Ammon's horn (tissue), 1 donor: ENCODE measurements around the gene ENO3.
A peak's percentile ranks its signal among the peaks of the same experiment; 100 is the strongest.

Source experiments
- DNase-seq: peaks from one replicate; pipeline ENCODE4 v3.0.0-alpha.2; 2016; ENCODE audit warnings: low spot score

ENO3 gene

DNA sequence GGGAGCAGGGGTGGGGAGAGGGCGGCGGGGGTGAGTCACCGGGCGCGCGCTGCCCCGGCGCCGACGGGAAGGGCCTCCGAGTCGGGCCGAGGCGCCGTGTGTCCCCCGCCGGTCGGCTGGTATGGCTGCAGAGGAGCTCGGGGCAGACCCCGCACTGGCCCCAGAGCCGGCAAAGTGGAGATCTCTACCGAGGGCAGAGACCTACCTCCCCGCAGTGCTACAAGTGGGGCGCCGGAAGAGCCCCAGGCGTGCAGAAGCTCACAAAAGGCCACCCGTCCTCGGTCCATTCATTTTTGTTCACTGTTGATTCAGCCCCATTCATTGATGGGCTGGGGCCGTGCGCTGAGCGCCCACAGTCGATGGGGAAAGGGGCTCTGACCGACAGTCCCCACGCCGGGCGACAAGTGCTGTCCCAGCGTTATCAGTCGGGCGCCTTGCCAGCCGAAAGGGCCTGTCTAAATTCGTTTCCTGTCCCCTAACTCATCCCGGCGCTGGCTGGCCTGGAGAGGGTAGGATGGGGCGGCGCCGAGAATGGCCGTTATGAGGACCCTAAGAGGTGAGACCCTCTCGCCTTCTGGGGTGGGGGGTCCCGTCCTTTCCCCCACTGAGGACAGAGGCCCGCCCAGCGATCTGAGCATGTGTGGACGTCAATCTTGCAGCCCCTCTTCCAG, 709 bp upstream of the ENO3 start:
- no peak for DNase-seq

DNA sequence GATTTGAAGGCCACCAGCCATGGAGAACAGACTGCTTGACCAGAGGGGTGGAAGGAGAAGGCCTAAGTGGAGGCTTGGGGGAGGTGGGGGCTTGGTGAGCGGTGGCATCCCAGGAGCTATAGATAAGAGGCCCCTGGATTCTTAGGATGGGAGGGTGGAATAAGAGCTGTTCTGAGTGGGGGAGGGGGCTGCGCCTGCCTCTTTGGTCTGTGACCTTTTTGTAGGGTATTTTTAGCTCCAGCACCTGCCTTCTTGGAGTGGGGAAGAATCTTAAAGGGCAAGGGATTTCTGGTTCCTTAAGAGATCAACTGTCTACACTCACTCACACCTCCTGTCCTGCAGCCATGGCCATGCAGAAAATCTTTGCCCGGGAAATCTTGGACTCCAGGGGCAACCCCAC, 567 bp downstream of the ENO3 start:
- no peak for DNase-seq

DNA sequence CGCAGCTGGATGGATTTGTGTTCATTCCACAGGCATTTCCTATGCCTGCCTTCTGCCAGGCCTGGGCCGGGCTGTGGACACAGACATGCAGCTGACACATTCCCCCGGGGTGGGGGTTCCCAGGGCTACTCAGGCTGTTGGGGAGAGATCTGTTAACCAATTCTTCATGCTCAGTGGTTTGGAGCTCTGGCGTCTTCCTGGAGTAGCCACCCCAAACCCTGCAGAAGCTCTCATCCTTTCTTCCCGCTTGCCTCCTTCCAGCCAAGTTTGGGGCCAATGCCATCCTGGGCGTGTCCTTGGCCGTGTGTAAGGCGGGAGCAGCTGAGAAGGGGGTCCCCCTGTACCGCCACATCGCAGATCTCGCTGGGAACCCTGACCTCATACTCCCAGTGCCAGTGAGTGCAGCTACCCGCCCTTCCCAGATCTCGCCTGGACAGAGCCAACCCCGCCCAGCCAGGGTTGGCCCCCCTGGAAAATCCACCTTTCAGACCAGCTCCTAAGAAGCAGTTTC, 2.6 kb downstream of the ENO3 start:
- no peak for DNase-seq

DNA sequence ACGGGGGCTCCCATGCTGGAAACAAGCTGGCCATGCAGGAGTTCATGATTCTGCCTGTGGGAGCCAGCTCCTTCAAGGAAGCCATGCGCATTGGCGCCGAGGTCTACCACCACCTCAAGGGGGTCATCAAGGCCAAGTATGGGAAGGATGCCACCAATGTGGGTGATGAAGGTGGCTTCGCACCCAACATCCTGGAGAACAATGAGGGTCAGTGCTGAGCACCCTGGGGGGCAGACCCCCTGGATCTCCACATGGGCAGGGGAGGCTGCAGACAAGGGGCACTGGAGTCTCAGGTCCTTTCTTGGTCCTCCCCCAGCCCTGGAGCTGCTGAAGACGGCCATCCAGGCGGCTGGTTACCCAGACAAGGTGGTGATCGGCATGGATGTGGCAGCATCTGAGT, 4.2 kb downstream of the ENO3 start:
- no peak for DNase-seq

DNA sequence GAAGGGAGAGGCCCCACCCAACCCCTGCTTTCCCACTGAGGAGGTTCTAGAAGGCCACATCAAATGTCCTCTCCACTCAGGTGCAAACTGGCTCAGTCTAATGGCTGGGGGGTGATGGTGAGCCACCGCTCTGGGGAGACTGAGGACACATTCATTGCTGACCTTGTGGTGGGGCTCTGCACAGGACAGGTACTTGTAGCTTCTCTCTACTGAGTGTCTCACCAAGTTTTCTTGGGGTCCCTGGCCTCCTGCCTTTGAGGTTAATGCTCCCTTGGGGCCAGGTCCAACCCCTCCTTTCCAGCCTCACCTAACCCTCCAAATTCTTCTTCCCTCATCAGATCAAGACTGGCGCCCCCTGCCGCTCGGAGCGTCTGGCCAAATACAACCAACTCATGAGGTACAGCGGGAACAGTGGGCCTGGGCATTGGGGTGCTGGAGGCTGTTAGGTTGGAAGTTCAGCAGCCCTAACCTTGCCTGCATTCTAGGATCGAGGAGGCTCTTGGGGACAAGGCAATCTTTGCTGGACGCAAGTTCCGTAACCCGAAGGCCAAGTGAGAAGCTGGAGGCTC, 5.7 kb downstream of the ENO3 start:
- DNase-seq = no peak

DNA sequence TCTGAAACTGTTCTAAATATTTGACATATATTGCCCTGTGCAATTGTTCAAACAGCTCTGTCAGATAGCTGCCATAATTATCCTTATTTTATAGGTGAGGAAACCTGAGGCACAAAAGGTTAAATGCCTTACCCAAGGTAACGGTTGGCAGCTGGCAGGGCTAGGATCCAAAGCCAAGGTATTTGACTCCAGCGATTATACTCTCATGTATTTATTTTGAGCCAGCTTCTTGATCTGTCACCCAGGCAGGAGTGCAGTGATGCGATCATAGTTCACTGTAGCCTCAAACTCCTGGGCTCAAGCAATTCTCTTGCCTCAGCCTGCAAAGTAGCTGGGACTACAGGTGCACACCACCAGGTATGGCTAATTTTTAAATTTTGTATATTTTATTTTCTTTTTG, 7.2 kb downstream of the ENO3 start:
- no peak for DNase-seq

DNA sequence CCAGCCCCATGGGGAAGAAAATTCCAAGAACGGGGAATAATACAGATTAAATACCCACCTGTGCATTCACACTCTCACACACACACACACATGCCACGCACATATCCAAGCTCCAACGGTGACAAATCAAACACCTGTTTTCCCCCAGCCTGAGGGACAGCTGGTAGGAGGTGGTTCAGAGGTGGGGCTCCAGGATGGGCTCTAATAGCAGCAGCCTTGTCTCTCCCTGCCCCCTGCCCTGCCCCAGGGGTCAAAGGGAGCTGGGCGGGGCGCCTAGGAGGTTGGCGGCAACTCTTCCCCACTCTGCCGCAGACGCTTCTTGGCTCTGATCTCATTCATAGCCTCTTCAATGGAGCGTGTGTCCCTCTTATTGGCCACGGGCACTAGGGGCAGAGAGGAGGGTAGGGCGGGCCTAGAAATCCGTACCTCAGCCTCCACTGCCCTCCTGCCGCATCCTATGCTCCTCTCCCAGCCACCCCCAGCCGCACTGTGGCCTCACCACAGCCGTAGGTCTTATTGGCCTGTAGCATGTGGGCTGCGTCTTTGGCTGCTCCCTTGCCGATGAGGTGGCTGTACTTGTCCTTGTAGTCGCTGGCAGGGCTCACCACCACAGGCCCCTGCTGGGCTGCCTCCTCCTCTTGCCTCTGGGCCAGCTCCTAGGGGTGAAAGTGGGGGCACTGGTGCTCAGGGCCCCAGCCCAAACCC, 8.5 kb downstream of the ENO3 start:
- DNase-seq = no peak

DNA sequence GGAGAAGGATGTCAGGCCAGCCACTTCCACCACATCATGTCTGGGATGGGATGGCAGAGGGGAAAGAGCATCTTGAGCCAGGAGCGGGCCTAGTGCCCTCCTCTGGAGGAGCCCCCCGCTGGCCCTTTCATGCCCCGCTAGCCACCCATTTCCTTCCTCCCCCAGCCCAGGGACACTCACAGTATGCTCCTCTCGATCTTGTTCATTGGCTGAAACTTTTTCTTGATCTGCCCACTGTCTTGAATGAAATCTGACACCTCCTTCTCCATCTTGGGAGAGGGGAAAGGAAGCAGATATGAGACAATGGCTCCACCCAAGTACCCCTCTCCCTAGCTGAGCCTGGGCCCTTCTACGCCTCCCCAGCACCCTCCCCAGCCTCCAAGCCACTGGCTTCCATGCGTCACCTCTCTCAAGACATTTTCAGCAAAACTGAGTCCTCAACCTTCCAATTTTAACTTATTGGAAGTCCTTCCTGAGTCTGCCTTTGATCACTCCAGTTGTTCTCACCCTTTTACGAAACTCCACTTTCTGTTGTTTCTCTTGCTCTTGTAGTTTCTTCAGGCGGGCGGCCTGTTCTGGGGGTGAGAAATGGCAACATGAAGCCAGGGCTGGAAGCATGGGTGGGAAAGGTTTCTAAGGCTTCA, 9.5 kb downstream of the ENO3 start:
- no peak for DNase-seq

DNA sequence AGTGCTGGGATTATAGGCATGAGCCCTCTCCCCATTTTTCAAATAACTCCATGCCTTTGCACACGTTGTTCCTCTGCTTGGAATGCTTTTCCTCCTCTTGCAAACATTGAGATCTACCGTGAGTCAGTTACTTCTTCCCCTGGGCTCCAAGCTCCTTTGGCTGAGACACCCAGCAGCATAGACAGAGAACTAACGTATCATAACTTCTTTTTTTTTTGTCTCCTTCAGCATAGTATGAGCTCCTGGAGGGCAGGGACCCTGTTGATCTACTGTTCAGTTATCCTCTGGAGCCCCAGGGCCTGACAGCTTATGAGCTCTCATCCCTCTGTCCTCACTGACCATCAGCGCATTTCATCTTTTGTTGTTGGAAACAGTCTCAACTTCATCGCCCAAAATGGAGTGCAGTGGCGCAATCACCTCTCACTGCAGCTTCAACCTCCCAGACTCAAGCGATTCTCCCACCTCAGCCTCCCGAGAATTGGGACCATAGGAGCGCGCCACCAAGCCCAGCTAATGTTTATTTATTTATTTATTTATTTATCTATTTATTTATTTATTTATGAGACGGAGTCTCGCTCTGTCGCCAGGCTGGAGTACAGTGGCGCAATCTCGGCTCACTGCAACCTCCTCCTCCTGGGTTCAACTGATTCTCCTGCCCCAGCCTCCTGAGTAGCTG, 14.5 kb downstream of the ENO3 start:
- DNase-seq = no peak

DNA sequence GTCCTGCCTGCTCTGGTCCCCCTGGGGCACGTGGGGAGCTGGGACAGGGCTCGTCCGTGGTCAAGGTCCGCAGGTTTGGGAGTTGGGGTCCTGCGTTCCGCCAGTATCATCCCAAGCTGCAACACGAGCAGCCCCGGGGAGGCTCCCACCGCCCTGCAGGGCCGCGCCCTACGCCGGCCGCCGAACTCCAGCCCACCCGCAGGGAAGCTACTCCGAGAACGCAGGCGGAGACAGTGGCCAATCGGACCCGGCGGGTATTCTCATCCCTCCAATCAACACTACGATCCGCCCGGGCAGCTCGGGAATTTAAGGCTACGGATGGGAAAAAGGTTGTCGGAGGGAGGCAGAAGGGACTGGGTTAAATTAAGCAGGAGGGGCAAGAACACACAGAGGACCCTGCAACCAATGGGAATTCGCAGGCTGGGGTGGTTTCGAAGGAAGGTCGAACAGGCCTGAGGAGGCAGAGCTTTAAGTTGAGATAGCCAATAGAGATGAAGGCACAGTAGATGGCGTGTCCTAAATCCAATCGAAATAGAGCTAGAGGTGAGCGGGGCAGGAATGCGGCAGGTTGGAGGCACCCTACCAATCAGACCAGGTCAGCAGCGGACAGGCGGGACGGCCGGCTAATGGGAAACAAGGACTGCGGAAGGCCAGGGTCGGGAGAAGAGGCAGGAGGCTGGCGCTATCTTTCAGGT, 16.1 kb downstream of the ENO3 start:
- DNase-seq = peak; percentile 100

DNA sequence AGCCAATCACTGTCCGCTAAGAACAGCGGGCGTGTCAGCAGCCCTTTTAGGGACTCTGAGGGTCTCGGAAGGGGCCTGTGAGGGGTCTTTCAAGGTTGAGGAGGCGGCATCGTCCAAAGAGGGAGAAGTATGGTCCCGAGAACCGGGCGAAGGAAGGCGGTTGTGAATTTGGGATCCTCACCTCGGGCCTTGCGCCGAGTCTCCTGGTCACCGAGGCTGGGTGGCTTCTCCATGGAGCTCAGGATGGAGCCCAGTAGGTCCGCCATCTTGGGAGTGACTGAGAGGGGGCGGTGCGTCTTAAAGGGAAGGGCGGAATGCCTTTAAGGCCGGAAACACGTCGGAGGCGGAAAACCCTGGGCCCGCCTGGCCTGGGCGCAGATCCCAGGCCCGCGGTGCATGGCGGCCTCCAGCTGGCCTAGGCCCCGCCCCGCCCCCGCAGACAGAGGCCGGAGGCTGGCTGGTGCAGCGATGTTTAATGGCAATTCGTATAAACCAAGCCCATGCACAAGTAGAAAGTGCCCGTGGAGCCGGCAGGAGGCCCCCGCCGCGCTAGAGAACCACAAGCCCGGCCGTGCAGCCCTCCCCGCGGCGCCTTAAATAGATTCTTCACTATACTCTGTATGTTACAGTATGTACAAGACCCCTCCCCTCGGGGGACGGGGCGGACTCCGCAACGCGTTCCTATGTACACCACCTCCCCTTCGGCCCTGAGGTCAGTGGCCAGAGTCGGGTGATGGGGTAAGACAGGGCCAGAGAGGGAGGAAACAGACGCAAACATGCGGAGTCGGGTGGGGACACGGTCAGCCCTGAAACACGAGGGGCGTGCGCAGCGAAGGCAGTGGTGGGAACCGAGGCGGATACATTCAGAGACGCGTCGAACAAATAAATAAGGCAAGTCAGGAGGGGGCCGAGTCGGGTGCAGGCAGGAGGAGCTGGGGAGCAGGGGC, 16.9 kb downstream of the ENO3 start, which contains the start of gene SPAG7:
Gene SPAG7 (minus strand): TSS at position 279 of the 947 bp plus-strand sequence. CDS start 13 bp downstream, at position 266.
- DNase-seq = peak; percentile 98

DNA sequence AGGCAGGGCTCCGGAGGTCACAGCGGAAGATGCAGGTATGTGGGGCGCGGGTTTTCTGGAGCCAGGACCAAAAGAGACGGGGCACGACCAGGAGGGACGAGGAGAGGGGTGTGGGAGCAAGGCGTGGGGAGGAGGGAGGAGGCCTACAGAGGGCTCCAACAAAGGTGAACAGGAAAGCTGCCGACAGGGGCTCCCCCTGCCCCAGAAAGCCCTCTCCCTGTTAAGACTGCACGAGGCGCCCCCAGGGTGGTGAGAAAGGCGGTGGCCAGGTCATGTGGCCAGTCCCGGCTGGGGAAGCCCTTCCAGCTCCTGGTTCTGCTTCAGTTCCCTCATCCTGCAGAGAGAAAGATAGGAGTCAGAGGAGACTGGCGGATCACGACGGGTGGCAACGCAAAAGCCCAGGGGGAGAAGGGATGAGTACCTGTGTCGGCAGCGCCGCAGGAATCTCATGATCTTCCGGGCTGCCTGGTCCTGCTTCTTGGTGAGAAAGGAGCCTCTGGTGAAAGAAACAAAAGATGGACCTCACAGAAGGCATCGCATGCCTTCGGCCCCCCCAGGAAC, 17.6 kb downstream of the ENO3 start:
- no peak for DNase-seq

DNA sequence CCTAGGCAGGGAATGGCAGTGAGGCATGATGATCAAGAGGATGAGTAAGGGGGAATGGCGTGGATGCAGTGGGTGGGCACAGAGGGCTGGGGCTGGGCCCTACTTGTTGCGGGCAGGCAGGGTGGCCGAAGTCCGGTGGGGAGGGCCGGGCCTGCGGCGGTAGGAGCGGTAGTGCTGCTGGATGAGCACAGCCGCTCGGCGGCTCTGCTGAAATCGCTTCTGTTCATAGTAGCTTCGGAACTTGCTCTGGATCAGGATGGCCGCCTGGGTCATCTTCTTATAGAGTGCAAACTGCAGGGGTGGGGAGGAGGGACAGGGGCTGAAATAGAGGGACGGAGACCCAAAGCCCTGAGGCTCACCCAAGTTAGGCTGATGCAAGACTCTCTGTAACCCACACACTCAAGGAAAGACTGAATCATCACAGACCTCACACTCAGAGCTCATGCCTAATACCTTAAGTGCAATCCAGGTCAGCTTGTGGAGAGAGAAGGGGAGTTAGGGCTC, 18.2 kb downstream of the ENO3 start:
- no peak for DNase-seq

DNA sequence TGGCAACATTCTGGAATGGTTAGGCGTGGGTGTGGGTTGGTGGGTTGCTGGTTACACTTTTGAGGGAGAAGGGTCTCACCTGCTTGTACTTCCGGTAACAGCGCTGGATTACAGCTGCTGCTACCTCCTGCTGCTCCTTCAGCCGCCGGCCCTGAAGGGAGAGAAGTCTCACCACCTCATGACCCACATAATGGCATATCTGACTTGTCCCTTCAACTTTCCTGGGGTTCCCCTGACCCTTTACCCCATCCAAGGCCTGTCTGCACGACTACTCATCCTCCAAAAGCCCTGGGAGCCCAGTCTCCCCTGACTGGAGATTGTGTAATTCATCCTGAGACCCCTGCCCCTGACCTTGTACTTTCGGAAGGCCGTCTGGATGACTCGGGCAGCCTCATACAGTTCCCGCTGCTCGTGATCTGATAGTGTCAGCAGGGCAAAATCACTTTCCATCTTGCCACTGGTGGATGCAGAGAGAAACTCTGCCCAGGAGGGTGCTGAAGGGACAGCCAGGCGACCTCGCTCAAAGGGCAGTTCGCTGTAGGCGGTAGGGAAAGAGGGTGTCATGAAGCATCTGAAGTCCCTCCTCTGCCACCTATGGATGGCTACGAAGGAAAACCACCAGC, 18.7 kb downstream of the ENO3 start:
- no peak for DNase-seq

DNA sequence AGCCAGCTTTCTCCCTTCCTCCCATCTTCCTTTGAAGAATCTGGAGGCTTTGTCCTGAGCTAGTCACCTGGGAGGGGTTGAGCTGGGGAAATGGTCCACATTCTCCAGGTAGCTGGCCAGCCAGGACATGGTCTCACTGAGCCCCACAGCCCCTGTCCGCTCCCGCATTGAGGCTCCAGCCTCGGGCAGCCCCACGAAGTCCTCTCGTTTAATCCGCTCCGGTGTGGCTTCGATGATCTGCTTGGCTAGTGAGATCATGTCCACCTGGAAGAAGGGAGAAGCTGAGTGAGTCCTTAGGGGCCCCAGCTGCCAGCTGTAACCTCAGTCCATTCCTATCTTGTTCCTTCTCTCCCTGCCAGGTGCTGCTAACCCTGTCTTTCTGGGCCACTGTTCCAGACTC, 19.4 kb downstream of the ENO3 start:
- no peak for DNase-seq

DNA sequence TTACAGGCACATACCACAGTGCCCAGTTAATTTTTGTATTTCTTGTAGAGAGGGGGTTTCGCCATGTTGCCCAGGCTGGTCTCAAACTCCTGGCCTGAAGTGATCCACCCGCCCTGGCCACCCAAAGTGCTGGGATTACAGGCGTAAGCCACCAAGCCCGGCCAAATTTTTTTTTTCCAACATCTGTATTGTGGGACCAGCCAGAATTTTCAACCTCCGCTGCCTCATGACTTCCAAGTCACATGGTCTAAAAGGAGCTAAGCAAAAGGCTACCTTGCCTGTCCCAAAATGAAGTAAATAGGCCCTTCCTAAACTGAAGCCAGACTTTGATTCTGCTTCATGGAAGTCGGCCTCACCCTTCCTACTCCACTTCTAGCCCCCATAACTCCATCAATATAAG, 20.9 kb downstream of the ENO3 start:
- DNase-seq = no peak

DNA sequence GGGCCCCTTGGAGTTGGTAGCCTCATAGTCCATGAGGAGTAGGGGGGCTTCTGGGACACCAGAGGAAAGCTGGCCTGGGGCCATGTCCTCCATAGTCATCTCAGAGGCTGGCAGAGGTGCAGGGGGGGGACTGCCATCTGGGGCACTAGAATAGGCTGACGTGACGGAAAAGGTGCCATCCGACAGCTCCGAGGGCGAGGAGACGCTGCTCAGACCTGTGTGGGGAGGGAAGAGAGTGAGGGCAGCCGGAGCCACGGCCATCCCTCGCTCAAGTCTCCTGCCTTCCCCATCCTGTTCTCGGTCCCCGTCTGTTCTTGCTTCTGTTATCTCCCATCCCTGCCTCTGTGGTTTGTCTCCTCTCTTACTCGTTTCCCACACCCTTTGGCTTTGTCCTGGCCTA, 21.4 kb downstream of the ENO3 start:
- DNase-seq = no peak

DNA sequence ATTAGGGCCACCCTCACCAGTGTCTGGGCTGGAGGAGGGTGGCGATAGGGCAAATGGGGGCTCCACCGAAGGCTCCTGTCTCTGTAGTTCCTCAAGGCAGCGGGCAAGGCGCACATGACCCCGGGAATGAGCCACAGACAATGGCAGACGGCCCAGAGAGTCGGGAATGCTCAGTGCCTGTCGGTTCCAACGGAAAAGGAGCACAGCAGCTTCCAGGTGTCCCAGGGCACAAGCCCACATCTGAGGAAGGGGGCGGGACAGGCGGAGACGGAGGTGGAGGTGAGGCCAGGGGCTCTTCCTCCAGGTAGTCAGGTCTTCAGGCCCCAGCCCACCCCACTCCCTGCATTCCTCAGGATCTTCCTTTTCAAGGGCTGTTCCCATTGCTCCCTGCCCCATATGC, 21.8 kb downstream of the ENO3 start:
- DNase-seq = no peak
